Hepatocyte (in vitro differentiated cells): Measurements from ENCODE around the gene GCLC. TPM values are rescaled to one million over a fixed set of nuclear protein-coding genes. Genes with fewer than 3 reads are reported as not detected.
"Not testable (repeated sequence)": the region's sequence is repeated elsewhere in the genome, so short reads cannot be mapped to it uniquely, and the experiment has no call there.

ENCODE experiments used
- DNase-seq: peaks from one replicate; pipeline ENCODE4 v3.0.0-alpha.2; 2016; ENCODE audit warnings: low spot score
- H2AFZ ChIP-seq: fragments of 200-600 bp; sonication (generic); 2 replicates; pipeline ENCODE4 v1.6.0; 2016; ENCODE audit warnings: antibody characterized with exemption, mild to moderate bottlenecking
- H3K27ac ChIP-seq: fragments of 200-600 bp; sonication (generic); 2 replicates; pipeline ENCODE4 v1.5.1; 2016; ENCODE audit warnings: mild to moderate bottlenecking
- H3K27me3 ChIP-seq: fragments of 200-600 bp; sonication (generic); 2 replicates; pipeline ENCODE4 v1.6.1; 2016
- H3K36me3 ChIP-seq: fragments of 200-600 bp; sonication (generic); replicated peaks from 2 replicates; pipeline ENCODE4 v1.5.1; 2016; ENCODE audit warnings: low read depth; ENCODE audit not compliant: insufficient read depth
- H3K4me1 ChIP-seq: fragments of 200-600 bp; sonication (generic); 2 replicates; pipeline ENCODE4 v1.5.1; 2016; ENCODE audit warnings: mild to moderate bottlenecking, moderate library complexity; ENCODE audit not compliant: insufficient read depth
- H3K4me2 ChIP-seq: fragments of 200-600 bp; sonication (generic); 2 replicates; pipeline ENCODE4 v1.6.0; 2016
- H3K4me3 ChIP-seq: fragments of 200-600 bp; sonication (generic); 2 replicates; pipeline ENCODE4 v1.5.1; 2016; ENCODE audit warnings: mild to moderate bottlenecking
- H3K79me2 ChIP-seq: fragments of 200-600 bp; sonication (generic); 2 replicates; pipeline ENCODE4 v1.6.0; 2017; ENCODE audit warnings: mild to moderate bottlenecking
- H3K9me2 ChIP-seq: fragments of 200-600 bp; sonication (generic); replicated peaks from 2 replicates; pipeline ENCODE4 v1.6.0; 2017; ENCODE audit warnings: mild to moderate bottlenecking; ENCODE audit not compliant: insufficient read depth
- H3K9me3 ChIP-seq: fragments of 200-600 bp; sonication (generic); 2 replicates; pipeline ENCODE4 v1.5.1; 2016; ENCODE audit warnings: low read depth, mild to moderate bottlenecking
- H4K20me1 ChIP-seq: fragments of 200-600 bp; sonication (generic); 2 replicates; pipeline ENCODE4 v1.6.0; 2016; ENCODE audit warnings: mild to moderate bottlenecking; ENCODE audit not compliant: insufficient read depth, poor library complexity, severe bottlenecking
- CTCF ChIP-seq: fragments of 200-600 bp; sonication (generic); IDR thresholded peaks from 2 replicates; pipeline ENCODE4 v1.5.1; 2016; ENCODE audit warnings: antibody characterized with exemption, mild to moderate bottlenecking; ENCODE audit not compliant: poor library complexity
- EZH2 ChIP-seq: fragments of 200-600 bp; sonication (generic); IDR thresholded peaks from 2 replicates; pipeline ENCODE4 v1.6.1; 2016; ENCODE audit warnings: antibody characterized with exemption, mild to moderate bottlenecking, borderline replicate concordance
- EZH2phosphoT487 ChIP-seq: fragments of 200-600 bp; sonication (generic); IDR thresholded peaks from one replicate; pipeline ENCODE4 v1.6.1; 2018; ENCODE audit warnings: antibody characterized with exemption, mild to moderate bottlenecking, low read depth, moderate library complexity; ENCODE audit not compliant: unreplicated experiment, severe bottlenecking
- WGBS: methylation state at CpG from one replicate; pipeline ENCODE4 v1.1.6; 2016; ENCODE audit warnings: low lambda C conversion rate; ENCODE audit errors: missing lambda C conversion rate; 5-methylcytosine and 5-hydroxymethylcytosine counted together
- polyA plus RNA-seq: library from polyadenylated mRNA; unstranded; fragments of >200 nt; fragmentation: Nextera tagmentation; extraction: Ambion mirVana; gene quantifications from 2 replicates; pipeline ENCODE4 v1.2.1, GENCODE V29; 2016
- total RNA-seq: library from RNA; depleted of rRNA; stranded (reverse); fragments of >200 nt; gene quantifications from 2 replicates; pipeline ENCODE4 v1.2.3, GENCODE V29; 2014

The GCLC gene
- total and polyA plus RNA-seq, 2 experiments from 2014 or later: 21.9 to 52.6 TPM

GRCh38 chr6:53556986-53557715 is 12.2 kb upstream of the GCLC start:
- H3K9me3 ChIP-seq: peaks cover 7% of the 10 kb centered on the region
- H3K79me2 ChIP-seq: no peaks in the 10 kb centered on the region
- no peaks in the 10 kb centered on the region for H3K27me3 ChIP-seq
- 89% methylated on average over 2 of the region's 2 CpGs for WGBS
- TF ChIP-seq CTCF (no peak), EZH2phosphoT487 (no peak)
- no peak overlapping the region for H3K4me3 ChIP-seq
- H3K9me2 ChIP-seq: no peaks in the 10 kb centered on the region
- no peak for DNase-seq
- H3K4me1 ChIP-seq: no peaks in the 10 kb centered on the region
- H4K20me1 ChIP-seq: no peaks in the 10 kb centered on the region
- H3K4me2 ChIP-seq: no peak overlapping the region
- no peak overlapping the region for H2AFZ ChIP-seq
- H3K27ac ChIP-seq: no peak overlapping the region
- no peaks in the 10 kb centered on the region for H3K36me3 ChIP-seq

GRCh38 chr6:53553600-53553999 is 8.7 kb upstream of the GCLC start:
- not testable (repeated sequence) for H3K79me2 ChIP-seq, H3K27me3 ChIP-seq, H3K4me1 ChIP-seq, H3K9me3 ChIP-seq, H2AFZ ChIP-seq, H3K27ac ChIP-seq, H4K20me1 ChIP-seq, H3K4me2 ChIP-seq, H3K9me2 ChIP-seq, H3K4me3 ChIP-seq, H3K36me3 ChIP-seq, DNase-seq
- 87% methylated on average over 3 of the region's 3 CpGs for WGBS

- not testable (repeated sequence) for DNase-seq, H3K4me2 ChIP-seq, H3K4me1 ChIP-seq, H3K27ac ChIP-seq, H4K20me1 ChIP-seq, H2AFZ ChIP-seq, H3K4me3 ChIP-seq, H3K79me2 ChIP-seq, H3K36me3 ChIP-seq, H3K9me3 ChIP-seq, H3K9me2 ChIP-seq, H3K27me3 ChIP-seq
- 91% methylated on average over 7 of the region's 7 CpGs for WGBS
These were observed 6.8 kb upstream of the GCLC start for GRCh38 chr6:53551681-53552080.

GRCh38 chr6:53547811-53548496 is 3.1 kb upstream of the GCLC start:
- peaks cover 12% of the 10 kb centered on the region for H3K4me1 ChIP-seq
- peak overlapping the region; percentile 93 for H3K4me2 ChIP-seq
- no peaks in the 10 kb centered on the region for H3K27me3 ChIP-seq
- H3K27ac ChIP-seq: peak overlapping the region; percentile 65
- peak overlapping the region; percentile 23 for H3K4me3 ChIP-seq
- no peak for TF ChIP-seq EZH2
- no peak for TF ChIP-seq EZH2phosphoT487
- H2AFZ ChIP-seq: peak overlapping the region; percentile 43
- H3K9me2 ChIP-seq: no peaks in the 10 kb centered on the region
- DNase-seq: peak; percentile 98
- no peaks in the 10 kb centered on the region for H3K9me3 ChIP-seq
- 2% methylated on average over 50 of the region's 57 CpGs for WGBS
- H3K36me3 ChIP-seq: no peaks in the 10 kb centered on the region
- peaks cover 7% of the 10 kb centered on the region for H4K20me1 ChIP-seq
- peaks cover 14% of the 10 kb centered on the region for H3K79me2 ChIP-seq
